Dendritic cell treated with granulocyte-macrophage colony-stimulating factor and Interleukin-4, amounts not matched to agents 40 ng/mL and 50 ng/mL, for 4 days (primary cell): ENCODE measurements around the gene CCSER2.
"Not testable (repeated sequence)": the region's sequence is repeated elsewhere in the genome, so short reads cannot be mapped to it uniquely, and the experiment has no call there.

ENCODE experiments used
- H3K27ac Mint-ChIP-seq: one replicate; pipeline ENCODE4 v1.8.0; 2022; ENCODE audit warnings: mild to moderate bottlenecking, mixed read lengths
- H3K27me3 Mint-ChIP-seq: one replicate; pipeline ENCODE4 v1.8.0; 2022; ENCODE audit warnings: mild to moderate bottlenecking, mixed read lengths
- H3K36me3 Mint-ChIP-seq: one replicate; pipeline ENCODE4 v1.8.0; 2022; ENCODE audit warnings: low read depth, mixed read lengths
- H3K4me1 Mint-ChIP-seq: one replicate; pipeline ENCODE4 v1.8.0; 2022; ENCODE audit warnings: low read depth, mixed read lengths
- H3K4me3 Mint-ChIP-seq: one replicate; pipeline ENCODE4 v1.8.0; 2022; ENCODE audit warnings: mild to moderate bottlenecking, moderate library complexity, mixed read lengths
- H3K9me3 Mint-ChIP-seq: one replicate; pipeline ENCODE4 v1.8.0; 2022; ENCODE audit warnings: mixed read lengths
- intact Hi-C: fragments of 100-400 bp; cut with micrococcal nuclease; formaldehyde crosslinking; loops from one replicate; pipeline ENCODE4 v1.15.0; 2022

Gene CCSER2

DNA sequence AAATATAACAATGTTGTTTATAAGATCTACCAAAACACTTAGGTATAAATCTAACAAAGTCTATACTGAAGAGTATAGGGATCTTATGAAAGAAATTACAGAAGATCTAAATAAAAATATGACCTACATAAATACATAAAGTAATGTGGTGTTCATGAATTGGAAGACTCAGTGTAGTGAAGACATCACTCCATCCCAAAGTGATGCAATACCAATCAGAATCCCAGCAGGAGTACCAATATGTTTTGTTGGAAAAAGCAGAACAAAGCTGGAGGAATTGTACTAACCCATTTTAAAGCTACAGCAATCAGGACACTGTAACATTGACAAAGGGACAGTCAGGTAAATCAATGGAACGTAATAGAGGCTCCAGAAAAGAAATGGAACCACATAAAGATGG lies 76.4 kb downstream of the CCSER2 start:
- Mint-ChIP-seq H3K4me3 (no peak overlapping the region), H3K27me3 (no peaks in the 10 kb centered on the region), H3K4me1 (peaks cover 52% of the 10 kb centered on the region), H3K9me3 (no peaks in the 10 kb centered on the region), H3K36me3 (peaks cover 5% of the 10 kb centered on the region), H3K27ac (no peak overlapping the region)
- intact Hi-C loops = no loop called here

DNA sequence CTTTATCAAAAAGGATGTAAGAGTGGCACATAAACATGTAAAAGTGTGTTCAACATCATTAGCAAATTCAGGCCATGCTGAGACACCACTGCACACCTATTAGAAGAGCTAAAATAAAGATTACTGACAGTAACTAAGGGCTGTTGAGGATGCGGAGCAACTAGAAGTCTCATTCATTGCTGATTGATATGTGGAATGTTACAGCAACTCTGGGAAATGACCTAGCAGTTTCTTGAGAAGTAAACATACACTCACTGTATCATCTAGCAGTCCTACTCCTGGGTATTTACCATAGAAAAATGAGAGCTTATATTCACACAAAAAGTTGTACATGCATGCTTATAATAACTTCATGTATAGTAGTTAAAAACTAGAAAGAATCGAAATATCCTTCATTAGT lies 77.3 kb downstream of the CCSER2 start:
- peaks cover 11% of the 10 kb centered on the region for H3K36me3 Mint-ChIP-seq
- no peak overlapping the region for H3K4me3 Mint-ChIP-seq
- H3K27ac Mint-ChIP-seq = no peak overlapping the region
- no peaks in the 10 kb centered on the region for H3K27me3 Mint-ChIP-seq
- peaks cover 48% of the 10 kb centered on the region for H3K4me1 Mint-ChIP-seq
- intact Hi-C loops = no loop called here
- no peaks in the 10 kb centered on the region for H3K9me3 Mint-ChIP-seq

DNA sequence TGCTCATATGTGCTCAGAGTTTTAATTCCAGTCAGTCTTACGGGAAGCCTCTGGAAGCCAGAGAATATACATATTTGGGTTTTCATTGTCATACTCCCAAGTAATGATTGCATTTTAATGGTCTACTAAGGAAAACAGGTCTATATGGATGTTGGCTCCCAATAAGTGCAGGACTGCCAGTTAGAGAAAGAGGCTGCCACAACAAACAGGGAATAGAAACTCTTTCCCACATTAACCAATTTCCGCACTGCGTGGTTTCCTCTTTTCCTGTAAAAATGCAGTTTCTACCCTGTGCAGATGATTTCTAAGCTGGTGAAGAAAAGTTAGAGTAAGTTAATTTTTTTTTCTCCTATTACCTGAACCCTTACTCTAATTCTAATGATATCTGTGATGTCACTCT lies 78.2 kb downstream of the CCSER2 start:
- H3K27me3 Mint-ChIP-seq = no peaks in the 10 kb centered on the region
- peaks cover 40% of the 10 kb centered on the region for H3K4me1 Mint-ChIP-seq
- peaks cover 16% of the 10 kb centered on the region for H3K36me3 Mint-ChIP-seq
- peak overlapping the region; percentile 37 for H3K27ac Mint-ChIP-seq
- intact Hi-C loops = no loop called here
- H3K9me3 Mint-ChIP-seq = peaks cover 7% of the 10 kb centered on the region
- no peak overlapping the region for H3K4me3 Mint-ChIP-seq

DNA sequence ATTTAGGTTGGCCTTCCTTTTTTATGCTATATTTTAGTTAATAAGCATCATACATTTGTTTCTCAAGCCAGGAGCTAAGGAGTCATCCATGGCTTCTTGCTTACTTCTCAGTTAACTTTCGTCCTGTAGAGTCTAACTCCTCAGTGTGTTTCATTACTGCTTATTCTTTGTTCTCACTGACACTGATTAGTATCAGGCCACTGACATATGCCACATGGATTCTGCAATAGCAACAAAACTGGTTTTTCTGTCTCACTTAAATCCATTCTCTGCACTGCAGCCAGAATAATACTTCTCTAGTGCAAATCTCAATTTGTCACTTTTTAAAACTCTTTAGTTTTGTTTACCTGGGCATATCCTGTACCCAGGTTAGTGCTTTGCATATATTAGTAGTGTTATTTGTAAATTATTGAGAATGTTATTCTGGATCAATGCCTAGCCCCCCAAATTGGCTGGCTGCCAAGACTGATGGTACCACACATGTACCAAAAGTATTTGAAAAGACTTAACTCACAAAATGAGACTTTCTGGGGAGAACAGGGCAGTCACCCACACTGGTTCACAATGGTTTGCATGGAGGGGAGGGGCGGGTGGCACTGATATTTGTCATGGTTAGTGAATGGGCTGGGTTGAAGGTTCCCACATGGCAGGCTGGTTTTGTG lies 79.1 kb downstream of the CCSER2 start:
- Mint-ChIP-seq H3K36me3 (peaks cover 26% of the 10 kb centered on the region), H3K4me1 (peaks cover 34% of the 10 kb centered on the region), H3K27ac (no peak overlapping the region), H3K27me3 (no peaks in the 10 kb centered on the region), H3K9me3 (peaks cover 16% of the 10 kb centered on the region), H3K4me3 (no peak overlapping the region)
- intact Hi-C loops = no loop called here

DNA sequence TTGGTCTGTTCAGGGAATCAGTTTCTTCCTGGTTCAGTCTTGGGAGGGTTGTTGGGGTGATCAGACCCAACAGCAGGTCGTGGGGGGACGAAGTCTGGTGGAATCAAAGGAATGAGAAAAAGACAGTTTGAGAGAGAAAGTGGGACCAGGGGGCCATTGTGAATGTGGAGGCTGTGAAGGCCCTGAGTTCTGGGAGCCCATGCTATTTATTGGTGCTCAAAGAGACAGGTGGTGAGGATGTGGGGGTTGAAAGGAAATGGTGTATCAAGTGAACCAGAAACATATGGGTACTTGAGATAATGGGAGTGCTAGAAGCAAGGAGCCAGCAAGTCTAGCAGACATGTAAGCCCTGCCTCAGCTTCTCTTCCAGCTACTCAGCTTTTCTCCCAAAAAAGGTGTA lies 84.1 kb downstream of the CCSER2 start:
- peaks cover 10% of the 10 kb centered on the region for H3K4me1 Mint-ChIP-seq
- peaks cover 47% of the 10 kb centered on the region for H3K9me3 Mint-ChIP-seq
- H3K36me3 Mint-ChIP-seq = peaks cover 60% of the 10 kb centered on the region
- H3K4me3 Mint-ChIP-seq = no peak overlapping the region
- intact Hi-C loops = no loop called here
- no peak overlapping the region for H3K27ac Mint-ChIP-seq
- H3K27me3 Mint-ChIP-seq = no peaks in the 10 kb centered on the region

DNA sequence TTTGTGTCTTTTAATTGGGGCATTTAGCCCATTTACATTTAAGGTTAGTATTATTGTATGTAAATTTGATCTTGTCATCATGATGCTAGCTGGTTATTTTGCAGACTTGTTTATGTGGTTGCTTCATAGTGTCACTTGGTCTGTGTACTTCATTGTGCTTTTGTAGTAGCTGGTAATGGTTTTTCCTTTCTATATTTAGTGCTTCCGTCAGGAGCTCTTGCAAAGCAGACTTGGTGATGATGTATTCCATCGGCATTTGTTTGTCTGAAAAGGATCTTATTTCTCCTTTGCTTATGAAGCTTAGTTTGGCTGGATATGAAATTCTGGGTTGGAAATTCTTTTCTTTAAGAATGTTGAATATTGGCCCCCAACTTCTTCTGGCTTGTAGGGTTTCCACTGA lies 85.7 kb downstream of the CCSER2 start:
- H3K27ac Mint-ChIP-seq, H3K4me1 Mint-ChIP-seq, intact Hi-C loops, H3K27me3 Mint-ChIP-seq, H3K4me3 Mint-ChIP-seq: not testable (repeated sequence)
- peaks cover 47% of the 10 kb centered on the region for H3K9me3 Mint-ChIP-seq
- peaks cover 68% of the 10 kb centered on the region for H3K36me3 Mint-ChIP-seq

DNA sequence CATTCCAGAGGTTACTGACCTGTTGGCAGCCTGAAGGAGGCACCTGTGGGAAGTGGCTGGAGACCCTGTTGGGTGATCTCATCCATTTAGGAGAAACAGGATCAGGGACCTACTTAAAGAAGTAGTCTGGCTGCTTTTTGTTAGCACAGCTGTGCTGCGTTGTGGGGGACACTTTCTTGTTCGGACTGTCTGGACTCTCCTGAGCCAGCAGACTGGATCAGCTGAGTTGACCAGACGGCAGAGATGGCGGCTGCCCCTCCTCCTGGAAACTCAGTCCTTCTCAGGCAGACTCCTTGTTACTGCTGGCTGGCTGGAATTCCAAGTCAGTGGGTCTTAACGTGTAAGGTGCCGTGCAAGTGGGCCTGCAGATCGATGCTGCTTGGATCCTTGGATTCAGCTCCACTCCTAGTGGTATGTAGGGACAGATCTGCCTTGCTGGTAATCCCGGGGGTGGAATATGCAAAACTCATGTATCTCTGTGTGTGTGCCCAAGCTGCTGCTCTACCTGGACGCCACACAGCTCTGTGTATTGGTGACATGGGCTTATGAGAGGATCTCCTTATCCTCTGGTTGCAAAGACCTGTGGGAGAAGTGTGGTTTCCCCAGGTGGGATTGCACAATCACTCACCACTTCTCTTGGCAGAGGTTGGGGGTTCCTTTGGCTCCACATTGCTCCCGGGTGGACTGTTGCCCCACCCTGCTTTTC lies 87.3 kb downstream of the CCSER2 start:
- Mint-ChIP-seq H3K27ac (no peak overlapping the region), H3K36me3 (peaks cover 72% of the 10 kb centered on the region), H3K9me3 (peaks cover 61% of the 10 kb centered on the region), H3K4me1 (no peaks in the 10 kb centered on the region), H3K27me3 (no peaks in the 10 kb centered on the region), H3K4me3 (no peak overlapping the region)
- intact Hi-C loops = no loop called here

DNA sequence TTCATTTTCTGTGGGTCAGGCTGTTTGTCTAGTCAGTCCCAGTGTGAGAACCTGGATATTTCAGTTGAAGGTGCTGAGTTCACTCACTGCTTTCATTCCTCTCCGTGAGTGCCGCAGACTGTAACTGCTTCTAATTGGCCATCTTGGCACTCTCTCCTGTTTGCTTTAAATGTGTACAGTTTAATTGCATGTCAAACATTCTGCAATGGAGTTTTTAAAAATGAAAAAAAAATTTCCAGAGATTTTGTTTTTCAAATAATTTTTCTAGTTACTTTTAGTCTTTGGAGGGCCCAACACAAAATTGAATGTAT lies 87.8 kb downstream of the CCSER2 start:
- Mint-ChIP-seq H3K4me1 (no peaks in the 10 kb centered on the region), H3K9me3 (peaks cover 64% of the 10 kb centered on the region)

DNA sequence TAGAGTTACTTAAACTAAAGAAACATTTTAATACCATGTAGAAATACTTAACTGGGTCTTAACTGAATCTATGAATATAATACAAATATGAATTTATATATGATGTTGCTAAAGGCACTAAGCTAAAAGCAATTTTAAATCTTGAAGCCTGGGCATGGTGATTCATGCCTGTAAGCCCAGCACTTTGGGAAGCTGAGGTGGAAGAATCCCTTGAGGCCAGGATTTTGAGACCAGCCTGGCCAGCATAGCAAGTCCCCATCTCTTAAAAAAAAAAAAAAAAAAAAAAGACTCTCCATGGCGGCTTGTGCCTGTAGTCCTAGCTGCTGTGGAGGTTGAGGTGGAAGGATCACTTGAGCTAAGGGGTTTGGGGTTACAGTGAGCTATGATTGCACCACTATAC lies 95.3 kb downstream of the CCSER2 start:
- Mint-ChIP-seq H3K36me3 (peaks cover 53% of the 10 kb centered on the region), H3K4me3 (no peak overlapping the region), H3K27me3 (no peaks in the 10 kb centered on the region), H3K4me1 (peaks cover 10% of the 10 kb centered on the region), H3K27ac (no peak overlapping the region), H3K9me3 (peaks cover 26% of the 10 kb centered on the region)
- intact Hi-C loops = no loop called here

More for the DNA sequence above, 87.8 kb downstream of the CCSER2 start:
- no peak overlapping the region for H3K27ac Mint-ChIP-seq
- intact Hi-C loops = no loop called here
- H3K36me3 Mint-ChIP-seq = peaks cover 76% of the 10 kb centered on the region
- H3K4me3 Mint-ChIP-seq = no peak overlapping the region
- H3K27me3 Mint-ChIP-seq = no peaks in the 10 kb centered on the region

DNA sequence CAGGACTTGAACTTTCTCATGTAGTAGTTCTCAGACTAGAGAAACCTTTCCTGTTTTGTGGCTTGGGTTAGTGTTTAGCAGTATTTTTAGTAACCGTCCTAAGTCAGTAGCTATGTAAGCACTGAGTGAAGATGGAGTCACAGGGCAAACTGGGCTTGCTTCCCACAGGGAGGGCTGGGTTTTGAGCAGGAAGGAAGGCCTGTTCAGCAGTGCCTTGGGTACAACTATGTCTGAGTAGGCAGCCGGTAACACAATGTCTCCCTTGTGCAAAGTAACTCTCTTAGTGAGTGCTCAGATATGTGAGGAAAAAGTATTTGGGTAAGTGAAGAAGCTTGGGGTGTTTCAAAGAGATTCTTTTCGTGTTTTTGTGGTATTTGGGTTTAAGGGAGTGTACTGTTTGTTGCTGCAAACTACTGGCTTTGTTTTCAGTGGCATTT lies 96.4 kb downstream of the CCSER2 start:
- peaks cover 22% of the 10 kb centered on the region for H3K9me3 Mint-ChIP-seq
- peaks cover 47% of the 10 kb centered on the region for H3K36me3 Mint-ChIP-seq
- peak overlapping the region; percentile 11 for H3K27ac Mint-ChIP-seq
- H3K4me1 Mint-ChIP-seq = peaks cover 17% of the 10 kb centered on the region
- no peak overlapping the region for H3K4me3 Mint-ChIP-seq
- H3K27me3 Mint-ChIP-seq = no peaks in the 10 kb centered on the region
- intact Hi-C loops = no loop called here

DNA sequence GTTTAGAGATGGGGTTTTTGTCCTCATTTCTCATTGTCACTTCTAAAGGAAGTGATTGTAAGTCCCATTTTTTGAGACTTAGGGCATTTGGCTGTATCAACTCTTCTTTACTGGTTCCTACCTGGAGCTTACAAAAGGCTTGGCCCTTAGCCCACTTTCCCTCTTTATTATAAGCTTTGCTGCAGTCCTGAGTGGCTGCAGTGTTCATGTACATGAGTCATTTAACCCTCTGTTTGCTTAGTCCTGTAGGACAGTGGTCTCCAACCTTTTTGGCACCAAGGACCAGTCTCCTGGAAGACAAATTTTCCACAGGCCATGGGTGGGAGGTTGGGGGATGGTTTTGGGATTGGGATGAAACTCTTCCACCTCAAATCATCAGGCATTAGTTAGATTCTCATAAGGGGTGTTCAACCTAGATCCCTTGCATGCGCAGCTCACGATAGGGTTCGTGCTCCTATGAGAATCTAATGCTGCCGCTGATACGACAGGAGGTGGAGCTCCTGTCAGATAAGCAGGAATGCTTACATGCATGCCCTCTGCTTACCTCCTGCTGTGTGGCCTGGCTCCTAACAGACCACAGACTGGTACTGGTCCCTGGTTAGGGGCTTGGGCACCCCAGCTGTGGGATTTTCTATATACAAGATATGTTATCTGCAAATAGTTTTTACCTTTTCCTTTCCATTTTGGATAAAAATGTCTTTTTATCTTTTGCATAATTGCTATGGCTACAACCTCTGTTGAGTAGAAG lies 99.7 kb downstream of the CCSER2 start:
- Mint-ChIP-seq H3K9me3 (no peaks in the 10 kb centered on the region), H3K27ac (no peak overlapping the region), H3K27me3 (no peaks in the 10 kb centered on the region), H3K4me3 (no peak overlapping the region), H3K36me3 (peaks cover 14% of the 10 kb centered on the region), H3K4me1 (peaks cover 17% of the 10 kb centered on the region)
- intact Hi-C loops = no loop called here

DNA sequence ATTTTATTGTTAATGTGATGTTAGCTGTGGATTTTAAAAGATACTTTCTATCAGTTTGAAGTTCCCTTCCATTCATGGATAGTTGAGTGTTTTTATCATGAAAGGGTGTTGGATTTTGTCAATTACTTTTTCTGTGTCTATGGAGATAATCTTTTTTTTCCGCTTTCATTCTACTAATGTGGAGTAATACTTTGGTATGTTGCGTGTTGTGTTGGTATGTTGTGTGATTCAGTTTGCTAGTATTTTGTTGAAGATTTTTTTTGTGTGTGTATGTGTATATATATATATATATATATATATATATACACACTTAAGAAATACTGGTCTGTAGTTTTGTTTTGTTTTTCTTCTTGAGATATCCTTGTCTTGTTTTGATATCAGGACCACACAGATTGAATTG lies 100.3 kb downstream of the CCSER2 start:
- Mint-ChIP-seq H3K4me3 (no peak overlapping the region), H3K9me3 (no peaks in the 10 kb centered on the region), H3K27ac (no peak overlapping the region), H3K27me3 (no peaks in the 10 kb centered on the region), H3K4me1 (peaks cover 17% of the 10 kb centered on the region), H3K36me3 (peaks cover 12% of the 10 kb centered on the region)
- intact Hi-C loops = no loop called here

DNA sequence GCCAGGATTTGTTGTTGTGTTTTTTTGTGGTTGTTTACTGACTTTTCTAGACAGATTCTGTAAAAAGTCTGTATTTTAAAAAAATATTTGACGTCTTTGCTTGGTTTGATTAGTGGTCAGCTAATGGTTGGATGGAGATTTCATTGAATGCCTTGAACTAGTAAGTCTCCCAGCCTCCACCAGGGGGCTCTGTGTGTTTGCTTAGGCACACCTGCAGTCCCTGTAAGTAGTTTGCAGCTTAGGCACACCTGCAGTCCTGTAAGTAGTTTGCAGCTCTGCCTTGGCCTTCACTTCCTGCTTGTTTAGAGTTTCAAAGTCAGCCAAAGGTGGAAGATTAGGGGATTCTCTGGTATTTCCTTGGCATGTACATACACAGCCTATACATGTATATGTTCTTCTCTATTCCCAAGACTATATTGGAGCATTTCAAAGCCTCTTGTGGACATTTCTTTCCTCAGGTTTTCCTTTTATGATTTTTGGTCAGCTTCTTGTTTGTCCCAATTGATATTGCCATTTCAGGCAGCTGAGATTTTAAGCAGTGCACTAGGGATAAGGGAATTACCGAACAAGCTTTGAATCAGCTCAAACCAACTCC lies 101.6 kb downstream of the CCSER2 start:
- Mint-ChIP-seq H3K36me3 (peaks cover 15% of the 10 kb centered on the region), H3K4me1 (peaks cover 11% of the 10 kb centered on the region), H3K27me3 (no peaks in the 10 kb centered on the region), H3K9me3 (no peaks in the 10 kb centered on the region), H3K4me3 (no peak overlapping the region), H3K27ac (no peak overlapping the region)
- intact Hi-C loops = no loop called here

DNA sequence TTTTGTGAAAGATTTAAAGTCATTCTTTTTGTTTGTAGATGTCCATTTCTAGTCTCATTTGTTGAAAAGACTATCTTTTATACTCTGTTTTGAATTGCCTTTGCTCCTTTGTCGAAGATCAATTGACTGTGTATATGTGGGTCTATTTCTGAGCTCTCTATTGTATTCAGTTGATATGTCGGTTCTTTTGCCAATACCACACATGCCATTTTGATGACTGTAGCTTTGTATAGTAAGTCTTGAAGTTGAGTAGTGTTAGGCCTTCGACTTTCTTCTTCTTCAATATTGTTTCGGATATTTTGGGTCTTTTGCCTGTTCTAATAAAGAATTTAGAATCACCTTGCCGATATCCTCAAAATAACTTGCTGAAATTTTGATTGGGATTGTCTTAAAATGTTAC lies 104.5 kb downstream of the CCSER2 start:
- Mint-ChIP-seq H3K4me3 (no peak overlapping the region), H3K9me3 (peaks cover 9% of the 10 kb centered on the region), H3K36me3 (peaks cover 39% of the 10 kb centered on the region), H3K4me1 (peaks cover 10% of the 10 kb centered on the region), H3K27ac (no peak overlapping the region), H3K27me3 (no peaks in the 10 kb centered on the region)
- intact Hi-C loops = no loop called here
